ENCODE data around the gene UGT1A3.

The UGT1A3 gene

GRCh38 chr2:233768076-233768475 is 39.2 kb downstream of the UGT1A3 start:
- Histone ChIP-seq H4K20me1 (ENCODE audit: insufficient read depth, low read length, poor library complexity, severe bottlenecking) (no peaks in the 10 kb centered on the region), H3K36me3 (ENCODE audit: insufficient read depth, low read length) (no peaks in the 10 kb centered on the region), H3K9ac (ENCODE audit: low read depth, low read length, poor library complexity, severe bottlenecking) (no peak overlapping the region), H3K79me2 (ENCODE audit: insufficient read depth, low read length) (no peaks in the 10 kb centered on the region), H3F3A (ENCODE audit: low read depth) (no peaks in the 10 kb centered on the region), H3K4me3 (ENCODE audit: low read length, poor library complexity, severe bottlenecking) (no peak overlapping the region), H3K9me3 (ENCODE audit: insufficient read depth, low read depth, low read length) (no peaks in the 10 kb centered on the region), H2AFZ (ENCODE audit: low read length) (no peak overlapping the region), H3K27me3 (ENCODE audit: insufficient read depth, low read length, poor library complexity, severe bottlenecking) (no peaks in the 10 kb centered on the region), H3K9me2 (replicated peaks; ENCODE audit: low read depth, low read length) (no peaks in the 10 kb centered on the region), H3K4me1 (ENCODE audit: insufficient read depth, low read length, poor library complexity, severe bottlenecking) (no peaks in the 10 kb centered on the region), H3K4me2 (ENCODE audit: low read depth, low read length, poor library complexity, severe bottlenecking) (no peak overlapping the region)
- TF ChIP-seq CTCF (conservative IDR thresholded peaks at IDR 0.05; ENCODE audit: low read length) (no peak), EZH2phosphoT487 (IDR thresholded peaks at IDR 0.05; ENCODE audit: borderline replicate concordance) (no peak)

- no peak for TF ChIP-seq EZH2phosphoT487 (IDR thresholded peaks at IDR 0.05; ENCODE audit: borderline replicate concordance)
- TF ChIP-seq CTCF (conservative IDR thresholded peaks at IDR 0.05; ENCODE audit: low read length): no peak
- Histone ChIP-seq H4K20me1 (ENCODE audit: insufficient read depth, low read length, poor library complexity, severe bottlenecking) (no peaks in the 10 kb centered on the region), H3K4me3 (ENCODE audit: low read length, poor library complexity, severe bottlenecking) (no peak overlapping the region), H3K79me2 (ENCODE audit: insufficient read depth, low read length) (no peaks in the 10 kb centered on the region), H3K36me3 (ENCODE audit: insufficient read depth, low read length) (no peaks in the 10 kb centered on the region), H3K9me3 (ENCODE audit: insufficient read depth, low read depth, low read length) (no peaks in the 10 kb centered on the region), H3K4me1 (ENCODE audit: insufficient read depth, low read length, poor library complexity, severe bottlenecking) (no peaks in the 10 kb centered on the region), H3K27me3 (ENCODE audit: insufficient read depth, low read length, poor library complexity, severe bottlenecking) (no peaks in the 10 kb centered on the region), H3F3A (ENCODE audit: low read depth) (no peaks in the 10 kb centered on the region), H3K4me2 (ENCODE audit: low read depth, low read length, poor library complexity, severe bottlenecking) (no peak overlapping the region), H2AFZ (ENCODE audit: low read length) (no peak overlapping the region), H3K9me2 (replicated peaks; ENCODE audit: low read depth, low read length) (no peaks in the 10 kb centered on the region), H3K9ac (ENCODE audit: low read depth, low read length, poor library complexity, severe bottlenecking) (no peak overlapping the region)
Measured at GRCh38 chr2:233769260-233769659, 40.4 kb downstream of the UGT1A3 start.

GRCh38 chr2:233772153-233772552 is 43.3 kb downstream of the UGT1A3 start:
- TF ChIP-seq CTCF (conservative IDR thresholded peaks at IDR 0.05; ENCODE audit: low read length): no peak
- TF ChIP-seq EZH2phosphoT487 (IDR thresholded peaks at IDR 0.05; ENCODE audit: borderline replicate concordance): no peak
- Histone ChIP-seq H3F3A (ENCODE audit: low read depth) (no peaks in the 10 kb centered on the region), H3K4me2 (ENCODE audit: low read depth, low read length, poor library complexity, severe bottlenecking) (no peak overlapping the region), H3K79me2 (ENCODE audit: insufficient read depth, low read length) (no peaks in the 10 kb centered on the region), H3K4me3 (ENCODE audit: low read length, poor library complexity, severe bottlenecking) (no peak overlapping the region), H3K27me3 (ENCODE audit: insufficient read depth, low read length, poor library complexity, severe bottlenecking) (no peaks in the 10 kb centered on the region), H4K20me1 (ENCODE audit: insufficient read depth, low read length, poor library complexity, severe bottlenecking) (no peaks in the 10 kb centered on the region), H3K36me3 (ENCODE audit: insufficient read depth, low read length) (no peaks in the 10 kb centered on the region), H3K9me2 (replicated peaks; ENCODE audit: low read depth, low read length) (no peaks in the 10 kb centered on the region), H3K9ac (ENCODE audit: low read depth, low read length, poor library complexity, severe bottlenecking) (no peak overlapping the region), H3K4me1 (ENCODE audit: insufficient read depth, low read length, poor library complexity, severe bottlenecking) (no peaks in the 10 kb centered on the region), H2AFZ (ENCODE audit: low read length) (no peak overlapping the region), H3K9me3 (ENCODE audit: insufficient read depth, low read depth, low read length) (no peaks in the 10 kb centered on the region)
